Subcutaneous adipose tissue (tissue), 4 donors: ENCODE results near the gene CHST6. TPM values are rescaled to one million over a fixed set of nuclear protein-coding genes. Genes with fewer than 3 reads are reported as not detected.

Source experiments
- CTCF ChIP-seq: fragments of 450-650 bp; IDR thresholded peaks from one replicate; pipeline ENCODE4 v1.5.1; 2016; ENCODE audit warnings: low read depth, mild to moderate bottlenecking, control low read depth, antibody characterized with exemption, moderate library complexity
- total RNA-seq, 4 donors: library from RNA; depleted of rRNA; stranded (reverse); fragments of >200 nt; gene quantifications; one replicate each; pipeline ENCODE4 v1.1.0, GENCODE V29; 2016

Gene CHST6
- total RNA-seq, 4 donors from 2014 or later = not detected

- no peak for TF ChIP-seq CTCF
Measured at GRCh38 chr16:75532142-75532765, 37.0 kb upstream of the CHST6 start.

GRCh38 chr16:75529959-75530358 is 34.7 kb upstream of the CHST6 start:
- no peak for TF ChIP-seq CTCF

GRCh38 chr16:75529056-75529905 is 34.0 kb upstream of the CHST6 start:
- TF ChIP-seq CTCF = no peak

- no peak for TF ChIP-seq CTCF
Measured at GRCh38 chr16:75527825-75528299, 32.6 kb upstream of the CHST6 start.

GRCh38 chr16:75526032-75526790 is 31.0 kb upstream of the CHST6 start:
- no peak for TF ChIP-seq CTCF

- TF ChIP-seq CTCF = no peak
Measured at GRCh38 chr16:75519175-75519574, 23.9 kb upstream of the CHST6 start.

GRCh38 chr16:75514296-75514695 is 19.1 kb upstream of the CHST6 start:
- no peak for TF ChIP-seq CTCF
